ENCODE data around the gene PTTG1. TPM values are rescaled to one million over a fixed set of nuclear protein-coding genes. Genes with fewer than 3 reads are reported as not detected.

Gene PTTG1
- total and polyA plus RNA-seq, 9 of the 15 experiments (the other 6 are each of a cell fraction or from before 2014, with no cell fraction given) = 193 to 1,088 (median 349) TPM

DNA sequence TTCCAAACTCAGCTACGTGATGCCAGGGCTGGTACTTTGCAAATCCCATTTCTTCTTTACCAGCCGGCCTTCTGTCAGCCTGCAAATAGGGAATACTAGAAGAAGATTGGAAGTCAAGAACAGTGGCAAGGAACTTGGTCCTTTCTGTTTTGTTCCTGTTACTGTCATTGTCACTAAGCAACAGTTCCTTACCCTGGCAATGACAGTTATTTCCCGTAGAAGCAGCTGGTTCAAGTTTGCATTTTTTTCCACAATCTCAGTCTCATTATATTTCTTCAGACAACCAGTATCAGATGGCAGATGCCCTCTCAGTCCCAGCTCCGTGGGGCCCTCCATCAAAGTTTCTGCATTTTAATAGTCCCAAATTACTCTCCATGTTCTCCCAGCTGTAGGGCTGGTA lies 42.1 kb upstream of the PTTG1 start:
- H3K4me3 ChIP-seq = no peak overlapping the region
- CTCF ChIA-PET (ENCODE audit: low intra/inter-chr PET ratio) = no interaction called here
- in situ Hi-C loops (cut with MboI) = no loop called here
- ATAC-seq (no peak), FAIRE-seq (no peak), DNase-seq (ENCODE audit: extremely low read depth in 1 of 4, low spot score in 3 of 4) (no peak)
- H2AFZ ChIP-seq (ENCODE audit: low read depth, low read length) = no peak overlapping the region
- no peak overlapping the region for H3K27ac ChIP-seq (ENCODE audit: extremely low read depth, low read depth, low read length)
- no peak overlapping the region for H3K9ac ChIP-seq (ENCODE audit: insufficient read depth in 1 of 2, low read depth in 2 of 2, low read length in 2 of 2)
- peaks cover 3% of the 10 kb centered on the region for H3K9me1 ChIP-seq (ENCODE audit: control insufficient read depth, insufficient read depth, low read length)
- no peaks in the 10 kb centered on the region for H3K36me3 ChIP-seq (ENCODE audit: control insufficient read depth, insufficient read depth, low read length)
- no peaks in the 10 kb centered on the region for H3K9me3 ChIP-seq (replicated peaks; ENCODE audit: control insufficient read depth, insufficient read depth, low read depth, low read length)
- TF ChIP-seq, protein P1, sequence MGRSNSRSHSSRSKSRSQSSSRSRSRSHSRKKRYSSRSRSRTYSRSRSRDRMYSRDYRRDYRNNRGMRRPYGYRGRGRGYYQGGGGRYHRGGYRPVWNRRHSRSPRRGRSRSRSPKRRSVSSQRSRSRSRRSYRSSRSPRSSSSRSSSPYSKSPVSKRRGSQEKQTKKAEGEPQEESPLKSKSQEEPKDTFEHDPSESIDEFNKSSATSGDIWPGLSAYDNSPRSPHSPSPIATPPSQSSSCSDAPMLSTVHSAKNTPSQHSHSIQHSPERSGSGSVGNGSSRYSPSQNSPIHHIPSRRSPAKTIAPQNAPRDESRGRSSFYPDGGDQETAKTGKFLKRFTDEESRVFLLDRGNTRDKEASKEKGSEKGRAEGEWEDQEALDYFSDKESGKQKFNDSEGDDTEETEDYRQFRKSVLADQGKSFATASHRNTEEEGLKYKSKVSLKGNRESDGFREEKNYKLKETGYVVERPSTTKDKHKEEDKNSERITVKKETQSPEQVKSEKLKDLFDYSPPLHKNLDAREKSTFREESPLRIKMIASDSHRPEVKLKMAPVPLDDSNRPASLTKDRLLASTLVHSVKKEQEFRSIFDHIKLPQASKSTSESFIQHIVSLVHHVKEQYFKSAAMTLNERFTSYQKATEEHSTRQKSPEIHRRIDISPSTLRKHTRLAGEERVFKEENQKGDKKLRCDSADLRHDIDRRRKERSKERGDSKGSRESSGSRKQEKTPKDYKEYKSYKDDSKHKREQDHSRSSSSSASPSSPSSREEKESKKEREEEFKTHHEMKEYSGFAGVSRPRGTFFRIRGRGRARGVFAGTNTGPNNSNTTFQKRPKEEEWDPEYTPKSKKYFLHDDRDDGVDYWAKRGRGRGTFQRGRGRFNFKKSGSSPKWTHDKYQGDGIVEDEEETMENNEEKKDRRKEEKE (IDR thresholded peaks at IDR 0.05; ENCODE audit: borderline replicate concordance in 1 of 2, control insufficient read depth in 1 of 2, low read depth in 2 of 2, low read length in 1 of 2) = no peak
- TF ChIP-seq NUFIP1 (IDR thresholded peaks at IDR 0.05; ENCODE audit: partially characterized antibody) = no peak
- no peak for TF ChIP-seq MCM5 (IDR thresholded peaks at IDR 0.05; ENCODE audit: low read depth)
- TF ChIP-seq ELK3 (CRISPR knock-in tag; IDR thresholded peaks at IDR 0.05) = no peak
- no peak for TF ChIP-seq TBL1XR1 (IDR thresholded peaks at IDR 0.05; ENCODE audit: low read length in 2 of 2)
- no peak for TF ChIP-seq RNF219 (CRISPR knock-in tag; IDR thresholded peaks at IDR 0.05)
- no peak for TF ChIP-seq FOXJ2 (tag; IDR thresholded peaks at IDR 0.05)
- TF ChIP-seq TAF15 (IDR thresholded peaks at IDR 0.05; ENCODE audit: low read depth, low read length) = no peak
- TF ChIP-seq TSC22D4 (tag; IDR thresholded peaks at IDR 0.05) = no peak
- TF ChIP-seq DMBX1 (CRISPR knock-in tag; IDR thresholded peaks at IDR 0.05; ENCODE audit: borderline replicate concordance) = no peak
- no peak for TF ChIP-seq ZBTB43 (CRISPR knock-in tag; IDR thresholded peaks at IDR 0.05)
- intact Hi-C loops (cut with micrococcal nuclease) = no loop called here
- H3K4me1 ChIP-seq (replicated peaks in 1 of 2; ENCODE audit: control insufficient read depth in 2 of 2, insufficient read depth in 2 of 2, low read length in 2 of 2) = 0 out of 5 replicates have a peak, but pooled peaks cover 0 to 5% of the 10 kb centered on the region in 2 experiments
- H3K79me2 ChIP-seq (ENCODE audit: control insufficient read depth, insufficient read depth, low read length) = no peaks in the 10 kb centered on the region
- no TSS peak for BruUV-seq (replicated peaks)
- 2% methylated on average over 4 of the region's 4 CpGs for WGBS (ENCODE audit: insufficient coverage, low coverage, missing lambda C conversion rate)
- POLR2A ChIA-PET = interaction anchor here (0.7 to 1.2 kb wide), 4 partner anchors 12 to 112 kb away, joined by 3 to 4 read pairs (median 4); partner anchors contain the start of gene FAM200C
- H3K27me3 ChIP-seq (ENCODE audit: control insufficient read depth in 2 of 2, insufficient read depth in 2 of 2, low read length in 2 of 2) = no peaks in the 10 kb centered on the region; a peak in 2 of 5 replicates
- no peaks in the 10 kb centered on the region for H4K20me1 ChIP-seq (replicated peaks; ENCODE audit: control insufficient read depth, insufficient read depth, low read length)
- H3K4me2 ChIP-seq (ENCODE audit: insufficient read depth, low read length) = no peak overlapping the region

Measured in K562 (cell line).